ENCODE measurements around the gene ZEB2. TPM values are rescaled to one million over a fixed set of nuclear protein-coding genes. Genes with fewer than 3 reads are reported as not detected.

ZEB2 gene
- total RNA-seq, 1 donor from 2014 or later = 121 TPM

- Mint-ChIP-seq H3K4me1 (ENCODE audit: low read depth, unreplicated experiment) (peaks cover 54% of the 10 kb centered on the region), H3K9me3 (ENCODE audit: unreplicated experiment) (peaks cover 6% of the 10 kb centered on the region), H3K27ac (ENCODE audit: unreplicated experiment) (peak overlapping the region; percentile 63), H3K27me3 (ENCODE audit: unreplicated experiment) (peaks cover 3% of the 10 kb centered on the region), H3K4me3 (ENCODE audit: unreplicated experiment) (peak overlapping the region; percentile 6), H3K36me3 (ENCODE audit: unreplicated experiment) (no peaks in the 10 kb centered on the region)
- no peak for DNase-seq
- TF ChIP-seq CTCF (IDR thresholded peaks at IDR 0.05; ENCODE audit: partially characterized antibody, unreplicated experiment) = no peak
Measured at GRCh38 chr2:144495227-144496091, 24.5 kb downstream of the ZEB2 start.

GRCh38 chr2:144493027-144493809 lies 26.7 kb downstream of the ZEB2 start:
- no peak overlapping the region for H3K27ac Mint-ChIP-seq (ENCODE audit: unreplicated experiment)
- H3K27me3 Mint-ChIP-seq (ENCODE audit: unreplicated experiment) = peaks cover 3% of the 10 kb centered on the region
- H3K4me3 Mint-ChIP-seq (ENCODE audit: unreplicated experiment) = no peak overlapping the region
- H3K36me3 Mint-ChIP-seq (ENCODE audit: unreplicated experiment) = no peaks in the 10 kb centered on the region
- H3K9me3 Mint-ChIP-seq (ENCODE audit: unreplicated experiment) = peaks cover 6% of the 10 kb centered on the region
- no peak for DNase-seq
- peaks cover 52% of the 10 kb centered on the region for H3K4me1 Mint-ChIP-seq (ENCODE audit: low read depth, unreplicated experiment)
- TF ChIP-seq CTCF (IDR thresholded peaks at IDR 0.05; ENCODE audit: partially characterized antibody, unreplicated experiment) = no peak

- Mint-ChIP-seq H3K4me3 (ENCODE audit: unreplicated experiment) (no peak overlapping the region), H3K4me1 (ENCODE audit: low read depth, unreplicated experiment) (peaks cover 37% of the 10 kb centered on the region), H3K36me3 (ENCODE audit: unreplicated experiment) (no peaks in the 10 kb centered on the region), H3K9me3 (ENCODE audit: unreplicated experiment) (peaks cover 4% of the 10 kb centered on the region), H3K27me3 (ENCODE audit: unreplicated experiment) (no peaks in the 10 kb centered on the region), H3K27ac (ENCODE audit: unreplicated experiment) (no peak overlapping the region)
- TF ChIP-seq CTCF (IDR thresholded peaks at IDR 0.05; ENCODE audit: partially characterized antibody, unreplicated experiment) = no peak
- no peak for DNase-seq
Measured at GRCh38 chr2:144490857-144491256, 29.1 kb downstream of the ZEB2 start.

GRCh38 chr2:144490017-144490416 lies 29.9 kb downstream of the ZEB2 start:
- TF ChIP-seq CTCF (IDR thresholded peaks at IDR 0.05; ENCODE audit: partially characterized antibody, unreplicated experiment) = no peak
- DNase-seq = no peak
- Mint-ChIP-seq H3K36me3 (ENCODE audit: unreplicated experiment) (no peaks in the 10 kb centered on the region), H3K4me3 (ENCODE audit: unreplicated experiment) (no peak overlapping the region), H3K27ac (ENCODE audit: unreplicated experiment) (peak overlapping the region; percentile 85), H3K27me3 (ENCODE audit: unreplicated experiment) (no peaks in the 10 kb centered on the region), H3K4me1 (ENCODE audit: low read depth, unreplicated experiment) (peaks cover 29% of the 10 kb centered on the region), H3K9me3 (ENCODE audit: unreplicated experiment) (peaks cover 4% of the 10 kb centered on the region)
